H7 (cell line): Measurements from ENCODE around the gene NHSL2. TPM values are rescaled to one million over a fixed set of nuclear protein-coding genes. Genes with fewer than 3 reads are reported as not detected.
"Not testable (repeated sequence)": the region's sequence is repeated elsewhere in the genome, so short reads cannot be mapped to it uniquely, and the experiment has no call there.

Source experiments
- DNase-seq: peaks from one replicate; pipeline ENCODE4 v3.0.0; 2012
- H3K27me3 ChIP-seq: 2 replicates; pipeline ENCODE4 v1.6.0; 2011; ENCODE audit warnings: mild to moderate bottlenecking, low read length; ENCODE audit not compliant: control insufficient read depth, insufficient read depth
- H3K36me3 ChIP-seq: replicated peaks from 2 replicates; pipeline ENCODE4 v1.5.1; 2011; ENCODE audit warnings: low read length; ENCODE audit not compliant: control insufficient read depth, insufficient read depth
- H3K4me3 ChIP-seq: 2 replicates; pipeline ENCODE4 v1.5.1; 2011; ENCODE audit warnings: low read depth, mild to moderate bottlenecking, control low read depth, low read length, moderate library complexity; ENCODE audit not compliant: insufficient read depth
- total RNA-seq: library from RNA; depleted of rRNA; stranded (reverse); fragments of >200 nt; shearing (Covaris generic); gene quantifications from 2 replicates; pipeline ENCODE4 v1.2.3, GENCODE V29; 2014; rRNA removed

The NHSL2 gene
- total RNA-seq = 3.7 and 7.5 TPM in 2 replicates

DNA sequence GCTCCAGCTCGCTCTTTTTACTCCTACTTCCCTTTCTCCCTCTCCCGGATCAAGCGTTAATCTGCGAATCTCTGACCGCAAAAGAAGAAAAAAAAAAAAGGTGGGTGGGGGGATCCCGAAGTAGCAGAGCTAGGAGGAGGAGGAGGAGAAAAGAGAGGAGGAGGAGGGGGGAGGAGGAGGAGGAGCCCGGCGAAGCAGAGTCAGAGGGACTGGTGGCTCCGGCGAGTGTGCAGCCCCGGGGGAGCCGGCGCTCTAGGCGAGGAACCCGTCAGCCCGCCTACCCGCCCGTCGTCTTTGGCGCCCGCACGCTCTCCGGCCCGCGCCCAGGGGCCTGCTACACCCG is at the start of gene NHSL2:
NHSL2 (plus strand) TSS at position 203 of the 343 bp plus-strand sequence.
- peak; percentile 70 for DNase-seq
- no peaks in the 10 kb centered on the region for H3K36me3 ChIP-seq
- peak within 1 kb of the TSS; percentile 87 for H3K4me3 ChIP-seq
- H3K27me3 ChIP-seq = no peaks in the 10 kb centered on the region

DNA sequence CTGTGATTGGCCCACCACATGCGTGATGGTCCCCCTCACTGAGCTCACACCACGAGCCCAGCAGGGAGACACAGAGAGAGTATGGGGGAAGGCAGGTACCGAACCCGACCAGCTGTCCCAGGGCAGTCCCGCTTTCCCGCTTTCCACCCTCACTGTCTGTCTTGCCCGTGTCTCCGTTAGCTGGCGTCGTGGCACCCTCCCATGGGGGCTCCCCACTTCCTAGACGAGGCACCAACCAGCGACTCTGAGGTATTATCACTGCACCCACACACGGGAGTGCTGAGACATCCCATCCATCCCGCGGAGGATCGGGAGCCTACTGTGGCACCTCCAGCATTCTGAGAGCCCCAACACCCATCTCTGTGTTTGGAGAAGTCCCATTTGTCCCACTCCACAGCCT is 43.0 kb upstream of the NHSL2 start:
- H3K36me3 ChIP-seq = no peaks in the 10 kb centered on the region
- DNase-seq = no peak
- H3K4me3 ChIP-seq = no peak overlapping the region
- H3K27me3 ChIP-seq = no peaks in the 10 kb centered on the region; the same call in 1 of the 2 replicates

DNA sequence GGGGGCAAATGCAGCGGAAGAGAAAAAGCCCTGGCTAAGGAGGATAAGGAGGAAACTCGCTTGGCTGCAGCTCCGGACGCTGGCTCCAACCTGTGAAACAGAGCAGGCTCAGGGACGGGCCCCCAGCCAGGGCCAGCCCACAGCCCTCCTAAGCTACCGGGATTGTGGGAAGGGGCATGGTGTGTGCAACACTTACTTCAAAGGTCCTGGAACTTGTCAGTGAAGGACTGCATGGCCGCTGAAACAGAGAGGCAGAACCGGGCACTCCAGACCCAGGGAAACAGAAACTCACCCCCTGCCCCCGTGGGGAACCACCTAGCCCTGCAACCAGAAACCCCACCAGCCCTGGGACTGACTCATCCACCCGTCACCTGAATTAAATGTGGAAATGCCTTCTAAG is 41.1 kb upstream of the NHSL2 start:
- H3K4me3 ChIP-seq, H3K27me3 ChIP-seq, DNase-seq, H3K36me3 ChIP-seq: not testable (repeated sequence)

DNA sequence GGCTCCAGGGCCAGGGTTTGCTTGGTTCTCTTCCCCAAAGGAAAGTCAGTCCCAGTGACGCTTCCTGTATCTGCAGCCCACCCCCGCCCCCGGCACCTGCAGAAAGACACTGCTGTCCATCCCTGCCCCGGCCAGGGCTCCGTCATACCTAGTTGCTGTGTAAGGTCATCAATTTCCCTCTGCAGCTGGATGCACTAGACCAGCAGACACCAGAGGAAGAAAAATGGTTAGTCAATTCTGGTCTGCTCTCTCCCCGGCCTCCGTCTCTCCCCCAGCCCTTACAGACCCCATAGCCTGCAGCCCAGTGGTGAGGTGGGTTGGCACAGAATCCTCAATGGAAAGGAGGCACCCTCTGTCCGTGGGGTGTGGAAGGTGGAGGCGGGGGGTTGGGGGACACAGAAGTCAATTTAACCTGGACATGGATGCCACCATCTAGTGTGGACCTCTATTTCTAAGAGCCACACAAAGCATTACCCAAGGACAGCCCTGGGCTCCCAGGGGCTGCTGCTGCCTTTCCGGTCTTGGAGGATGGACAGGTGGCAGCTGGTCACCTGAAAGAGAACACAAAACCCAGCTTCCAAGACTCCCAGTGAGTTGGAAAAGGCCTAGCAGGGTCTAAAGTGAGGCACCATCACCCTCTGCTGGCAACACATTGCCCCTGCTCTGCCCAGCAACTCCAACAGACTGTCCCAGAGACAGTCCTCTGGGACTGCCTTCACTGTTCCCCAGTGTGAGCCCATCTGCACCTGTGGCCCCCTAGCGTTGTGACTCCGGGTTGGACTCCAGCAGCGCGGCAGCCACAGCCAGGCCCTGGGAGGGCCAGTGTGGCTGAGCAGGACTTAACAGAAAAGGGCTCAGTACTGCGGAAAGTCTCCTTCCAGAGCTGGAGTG is 40.2 kb upstream of the NHSL2 start:
- H3K27me3 ChIP-seq = no peaks in the 10 kb centered on the region; the same call in 1 of the 2 replicates
- peak; percentile 65 for DNase-seq
- no peaks in the 10 kb centered on the region for H3K36me3 ChIP-seq
- no peak overlapping the region for H3K4me3 ChIP-seq

DNA sequence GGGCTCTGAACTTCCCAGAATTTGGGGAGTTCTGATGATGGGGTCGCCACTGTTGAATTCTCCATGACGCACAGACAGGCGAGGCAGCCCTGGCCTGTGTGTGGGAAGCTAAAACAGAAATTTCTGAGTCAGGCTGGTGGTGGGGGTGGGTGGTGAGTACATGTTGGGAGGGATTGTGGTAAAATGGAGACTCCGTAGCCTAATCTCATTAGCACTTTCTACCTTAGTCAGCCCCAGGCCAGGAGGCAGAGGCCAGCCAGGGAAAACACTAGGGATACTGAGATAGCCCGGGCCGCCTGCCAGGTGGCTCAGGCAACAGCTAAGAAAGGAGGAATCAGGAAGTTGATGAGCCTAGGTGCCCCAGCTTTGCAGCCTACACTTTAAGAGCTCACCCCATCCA is 39.3 kb upstream of the NHSL2 start:
- no peaks in the 10 kb centered on the region; the same call in 1 of the 2 replicates for H3K27me3 ChIP-seq
- no peak for DNase-seq
- no peak overlapping the region for H3K4me3 ChIP-seq
- no peaks in the 10 kb centered on the region for H3K36me3 ChIP-seq

DNA sequence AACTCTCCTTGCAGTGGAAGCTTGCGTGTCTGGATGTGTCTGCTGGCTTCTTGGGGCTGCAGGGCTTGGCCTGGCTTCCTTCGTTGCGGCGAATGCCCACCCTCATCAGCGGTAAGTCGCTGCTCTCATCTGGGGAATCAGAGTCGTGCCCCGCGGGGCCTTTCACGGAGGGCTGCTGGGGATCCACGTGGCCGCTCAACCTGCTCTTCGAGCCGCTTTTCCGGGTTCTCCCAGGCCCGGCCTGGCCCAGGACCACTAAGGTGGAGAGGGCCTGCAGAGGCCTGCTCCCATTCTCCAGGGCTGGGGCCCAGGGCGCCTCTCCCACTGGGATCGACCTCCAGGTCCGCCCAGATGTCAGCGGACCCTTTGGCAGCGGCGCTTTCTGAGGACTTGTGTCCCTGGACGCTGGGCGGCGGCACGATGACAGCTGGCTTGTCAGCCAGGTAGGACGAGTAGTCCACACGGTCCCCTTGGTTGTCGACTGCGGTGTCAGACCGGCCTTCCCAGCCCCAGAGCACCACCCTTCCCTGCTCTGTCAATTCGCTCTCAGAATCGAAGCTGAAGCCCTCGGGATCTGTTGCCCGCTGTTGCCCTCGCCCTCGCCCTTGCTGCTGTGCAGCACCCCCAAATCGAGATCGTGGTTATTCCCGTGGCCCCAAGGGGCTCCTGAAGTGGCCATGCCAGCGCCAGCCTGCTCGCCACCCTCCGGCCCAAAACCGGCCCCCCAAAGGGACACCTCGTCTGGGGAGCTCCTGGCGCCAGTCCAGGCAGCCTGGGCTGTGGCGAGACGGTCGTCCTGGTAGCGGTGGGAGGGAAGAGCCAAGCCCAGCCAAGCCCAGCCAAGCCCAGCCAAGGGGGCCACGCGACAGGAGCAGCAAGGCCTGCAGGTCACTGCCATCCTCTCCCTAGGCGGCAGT is 37.8 kb upstream of the NHSL2 start:
- Histone ChIP-seq H3K27me3 (no peaks in the 10 kb centered on the region), H3K36me3 (no peaks in the 10 kb centered on the region), H3K4me3 (no peak overlapping the region)
- no peak for DNase-seq

DNA sequence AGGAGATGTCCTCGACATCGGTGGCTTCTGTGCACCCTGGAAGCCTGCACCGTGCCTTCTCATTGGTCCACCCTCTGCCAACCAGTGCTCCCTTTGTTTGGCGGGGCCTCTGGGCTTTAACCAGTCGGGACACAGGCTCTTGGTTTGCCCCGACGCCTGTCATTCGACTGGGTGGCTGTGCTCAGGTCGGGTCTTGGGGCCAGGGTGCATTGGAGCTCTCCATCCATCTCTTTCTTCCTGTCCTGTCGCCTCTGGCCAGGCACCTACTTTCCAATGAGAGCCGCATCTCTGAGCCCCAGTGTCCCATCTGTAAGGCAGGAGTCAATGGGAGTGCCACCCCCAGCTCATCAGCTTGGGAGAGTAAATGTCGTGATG is 37.2 kb upstream of the NHSL2 start:
- DNase-seq = no peak
- no peak overlapping the region for H3K4me3 ChIP-seq
- H3K27me3 ChIP-seq = no peaks in the 10 kb centered on the region
- no peaks in the 10 kb centered on the region for H3K36me3 ChIP-seq

DNA sequence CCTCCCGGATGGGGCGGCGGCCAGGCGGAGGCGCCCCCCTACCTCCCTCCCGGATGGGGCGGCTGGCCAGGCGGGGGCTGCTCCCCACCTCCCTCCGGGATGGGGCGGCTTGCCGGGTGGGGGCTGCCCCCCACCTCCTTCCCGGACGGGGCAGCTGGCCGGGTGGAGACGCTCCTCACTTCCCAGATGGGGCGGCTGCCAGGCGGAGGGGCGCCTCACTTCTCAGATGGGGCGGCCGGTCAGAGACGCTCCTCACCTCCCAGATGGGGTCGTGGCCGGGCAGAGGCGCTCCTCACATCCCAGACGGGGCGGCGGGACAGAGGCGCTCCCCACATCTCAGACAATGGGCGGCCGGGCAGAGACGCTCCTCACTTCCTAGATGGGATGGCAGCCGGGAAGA is 33.8 kb upstream of the NHSL2 start:
- H3K4me3 ChIP-seq, H3K36me3 ChIP-seq, DNase-seq: not testable (repeated sequence)

DNA sequence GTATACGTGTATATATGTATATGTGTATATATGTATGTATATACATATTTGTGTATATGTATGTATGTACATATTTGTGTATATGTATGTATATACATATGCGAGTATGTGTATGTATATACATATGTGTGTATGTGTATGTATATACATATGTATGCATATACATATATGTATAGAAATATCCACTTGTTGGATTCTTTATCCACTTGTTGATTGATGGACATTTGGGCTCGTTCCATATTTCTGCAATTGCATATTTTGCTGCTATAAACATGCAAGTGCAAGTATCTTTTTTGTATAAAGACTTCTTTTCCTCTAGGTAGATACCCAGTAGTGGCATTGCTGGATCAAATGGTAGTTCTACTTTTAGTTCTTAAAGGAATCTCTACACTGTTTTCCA is 25.5 kb upstream of the NHSL2 start:
- no peak for DNase-seq
- H3K36me3 ChIP-seq = no peaks in the 10 kb centered on the region
- H3K4me3 ChIP-seq = no peak overlapping the region
- no peaks in the 10 kb centered on the region for H3K27me3 ChIP-seq

More for the DNA sequence above, 33.8 kb upstream of the NHSL2 start:
- H3K27me3 ChIP-seq = not testable (repeated sequence)

DNA sequence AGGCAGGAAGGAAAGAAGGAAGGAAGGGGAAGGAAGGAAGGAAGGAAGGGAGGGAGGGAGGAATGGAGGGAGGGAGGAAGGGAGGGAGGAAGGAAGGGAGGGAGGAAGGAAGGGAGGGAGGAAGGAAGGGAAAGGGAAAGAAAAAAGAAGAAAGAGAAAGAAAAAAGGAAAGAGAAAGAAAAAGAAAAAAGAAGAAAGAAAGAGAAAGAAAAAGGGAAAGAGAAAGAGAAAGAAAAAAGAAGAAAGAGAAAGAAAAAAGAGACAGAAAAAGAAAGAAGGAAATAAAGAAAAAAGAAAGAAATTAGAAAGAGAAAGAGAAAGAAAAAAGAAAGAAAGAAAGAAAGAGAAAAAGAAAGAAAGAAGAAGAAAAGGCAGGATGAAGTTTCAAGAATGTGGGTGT is 15.0 kb upstream of the NHSL2 start:
- Histone ChIP-seq H3K36me3 (no peaks in the 10 kb centered on the region), H3K4me3 (no peak overlapping the region), H3K27me3 (no peaks in the 10 kb centered on the region)
- DNase-seq = no peak

DNA sequence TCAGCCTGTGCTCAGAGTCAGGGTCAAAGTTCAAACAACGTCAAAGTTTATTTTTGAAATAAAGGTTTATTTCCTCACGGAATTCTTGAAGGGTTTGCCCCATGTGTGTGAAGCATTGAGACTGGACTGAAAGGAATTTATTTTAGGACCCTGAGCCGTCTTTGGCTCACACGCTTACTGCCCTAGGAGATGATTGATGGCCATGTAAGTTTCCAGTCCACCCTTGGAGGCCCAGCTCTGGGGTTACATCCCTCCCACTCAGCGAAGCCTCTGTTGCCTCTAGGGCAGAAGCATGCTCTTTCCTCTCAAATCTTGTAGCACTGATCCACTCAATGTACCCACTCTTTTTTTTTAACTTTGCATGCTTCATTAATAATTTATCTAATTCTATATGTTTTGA is 4.5 kb upstream of the NHSL2 start:
- no peaks in the 10 kb centered on the region for H3K27me3 ChIP-seq
- H3K36me3 ChIP-seq = no peaks in the 10 kb centered on the region
- no peak for DNase-seq
- H3K4me3 ChIP-seq = no peak overlapping the region

DNA sequence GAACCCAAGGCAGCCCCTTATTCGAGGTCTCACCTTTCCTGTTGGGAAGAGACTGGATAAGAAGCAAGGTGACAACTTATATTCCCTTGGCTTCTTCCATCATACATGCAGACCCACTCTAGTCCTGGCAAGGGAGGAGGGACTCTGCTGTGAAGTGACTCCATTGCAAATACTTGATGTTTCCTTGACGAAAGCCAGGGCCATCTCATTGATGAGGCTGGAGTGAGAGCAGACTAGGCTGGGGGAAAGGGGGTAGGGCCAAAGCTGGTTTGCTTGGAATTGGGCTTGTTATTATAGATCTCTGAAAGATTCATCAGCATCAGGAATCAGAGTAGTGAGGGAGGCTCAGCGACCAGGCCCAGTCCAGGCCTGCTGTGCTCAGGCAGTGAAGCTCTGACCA is 2.3 kb upstream of the NHSL2 start:
- no peak overlapping the region for H3K4me3 ChIP-seq
- no peaks in the 10 kb centered on the region for H3K27me3 ChIP-seq
- no peak for DNase-seq
- H3K36me3 ChIP-seq = no peaks in the 10 kb centered on the region

DNA sequence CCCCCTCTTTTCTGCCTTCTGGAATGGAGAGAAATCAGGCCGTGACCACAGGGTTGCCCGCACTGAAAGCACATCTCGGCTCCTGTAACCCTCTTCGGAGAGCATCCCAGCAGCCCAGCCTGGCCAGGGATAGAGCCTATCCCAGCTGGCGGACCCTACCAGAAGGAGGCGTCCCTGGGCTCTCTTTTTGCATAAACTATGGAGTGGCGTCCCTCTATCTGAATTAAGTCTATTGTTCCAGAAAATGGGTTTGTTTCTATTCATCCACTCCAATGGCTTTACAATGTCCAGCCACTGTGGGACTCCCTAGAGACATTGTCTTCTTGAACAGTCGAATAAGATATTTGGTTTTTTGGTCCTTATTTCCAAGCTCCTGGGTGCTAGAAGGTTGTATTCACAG is 689 bp upstream of the NHSL2 start:
- no peaks in the 10 kb centered on the region for H3K36me3 ChIP-seq
- peak; percentile 49 for DNase-seq
- no peaks in the 10 kb centered on the region for H3K27me3 ChIP-seq
- H3K4me3 ChIP-seq = peak overlapping the region; percentile 87

DNA sequence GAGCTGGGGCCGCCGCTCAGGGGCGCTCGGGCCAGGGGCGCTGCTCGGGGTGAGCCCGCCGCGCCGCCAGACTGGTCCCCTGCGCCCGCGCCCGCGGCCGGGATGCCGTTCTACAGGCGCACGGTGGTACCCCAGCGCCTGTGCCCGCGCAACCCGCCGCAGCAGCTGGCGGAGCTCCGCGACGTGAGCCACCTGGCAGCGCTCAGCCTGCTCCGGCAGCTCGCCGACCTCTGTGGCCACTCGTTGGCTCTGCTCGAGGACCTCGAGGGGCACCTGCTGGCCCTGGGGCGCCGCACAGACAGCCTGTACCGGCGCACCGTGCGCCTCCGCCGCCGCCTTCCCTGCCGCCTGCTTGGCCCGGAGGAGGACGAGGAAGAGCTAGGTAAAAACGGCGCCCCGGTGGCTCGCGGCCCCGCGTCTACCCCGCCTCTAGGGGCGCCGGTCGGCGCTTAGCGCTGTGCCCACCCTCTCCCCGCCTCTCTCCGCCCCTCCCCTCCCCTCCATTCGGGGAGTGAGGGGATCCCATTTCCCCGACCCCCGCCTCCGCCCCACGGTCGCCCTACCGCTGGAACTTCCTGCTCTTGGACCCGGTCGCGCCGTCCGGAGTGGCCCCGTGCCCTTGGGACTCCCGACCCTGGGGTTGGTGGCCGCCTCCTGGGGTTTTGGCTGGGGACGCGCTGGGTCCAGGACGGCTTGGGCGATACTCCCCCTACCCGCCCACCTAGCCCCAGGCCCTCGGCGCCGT is 513 bp downstream of the NHSL2 start:
- peak overlapping the region; percentile 87 for H3K4me3 ChIP-seq
- H3K27me3 ChIP-seq = no peaks in the 10 kb centered on the region
- H3K36me3 ChIP-seq = no peaks in the 10 kb centered on the region
- peak; percentile 86 for DNase-seq
